Measurements from ENCODE around the gene TLCD3A.

Gene TLCD3A

DNA sequence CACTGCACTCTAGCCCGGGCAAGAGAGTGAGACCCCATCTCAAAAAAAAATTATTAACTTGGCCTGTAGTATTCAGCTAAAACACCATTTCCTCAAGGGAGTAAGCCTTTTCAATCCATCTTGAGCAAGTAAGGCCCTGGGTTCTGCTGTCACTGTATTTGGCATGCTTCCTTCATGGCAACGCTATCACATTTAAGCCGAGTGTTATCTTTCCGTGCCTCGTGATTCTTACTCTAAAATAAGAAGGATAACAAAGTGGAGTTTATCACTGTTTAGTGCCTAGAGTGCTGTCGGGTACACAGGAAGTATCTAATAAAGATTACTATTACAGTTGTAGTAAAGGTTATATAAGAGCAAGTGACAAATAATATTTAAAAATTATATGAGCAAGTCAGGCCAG lies 26.5 kb upstream of the TLCD3A start:
- FAIRE-seq: no peak
- no peak for DNase-seq (ENCODE audit: low spot score)

DNA sequence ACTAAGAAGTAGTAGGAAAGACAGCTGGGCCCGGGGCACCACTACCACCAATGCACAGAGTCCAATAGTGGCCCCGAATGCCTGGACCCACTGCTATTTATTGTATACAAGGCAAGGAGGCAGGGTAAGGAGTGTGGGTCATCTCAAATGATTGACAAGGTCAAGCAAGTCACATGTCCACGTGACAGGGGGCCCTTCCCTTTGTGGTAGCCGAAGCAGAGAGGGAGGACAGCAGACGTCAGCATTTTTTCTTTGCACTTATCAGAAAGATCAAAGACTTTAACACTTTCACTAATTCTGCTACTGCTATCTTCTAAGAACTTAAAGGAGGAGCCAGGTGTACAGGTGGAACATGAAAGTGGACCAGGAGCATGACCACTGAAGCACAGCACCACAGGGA lies 24.3 kb upstream of the TLCD3A start:
- FAIRE-seq (no peak), DNase-seq (ENCODE audit: low spot score) (no peak)

DNA sequence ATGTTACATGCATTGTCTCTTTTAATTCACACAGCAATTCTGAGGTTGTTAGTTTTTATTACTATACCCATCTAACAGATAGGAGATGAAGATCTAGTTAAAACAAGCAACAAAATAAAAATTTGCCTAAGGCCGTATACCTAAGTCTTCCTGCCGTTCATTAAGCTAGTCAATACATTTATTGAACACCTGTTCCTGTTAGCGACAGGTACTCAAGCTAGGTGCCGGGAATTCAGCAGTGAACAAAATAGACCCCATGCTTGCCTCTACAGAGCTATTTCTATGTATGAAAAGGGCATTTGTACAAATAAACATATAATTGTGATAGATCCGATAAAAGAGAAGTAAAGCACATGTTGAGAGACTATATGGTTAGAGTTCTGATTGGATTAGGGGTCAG lies 14.3 kb upstream of the TLCD3A start:
- FAIRE-seq: no peak
- DNase-seq (ENCODE audit: low spot score): no peak

DNA sequence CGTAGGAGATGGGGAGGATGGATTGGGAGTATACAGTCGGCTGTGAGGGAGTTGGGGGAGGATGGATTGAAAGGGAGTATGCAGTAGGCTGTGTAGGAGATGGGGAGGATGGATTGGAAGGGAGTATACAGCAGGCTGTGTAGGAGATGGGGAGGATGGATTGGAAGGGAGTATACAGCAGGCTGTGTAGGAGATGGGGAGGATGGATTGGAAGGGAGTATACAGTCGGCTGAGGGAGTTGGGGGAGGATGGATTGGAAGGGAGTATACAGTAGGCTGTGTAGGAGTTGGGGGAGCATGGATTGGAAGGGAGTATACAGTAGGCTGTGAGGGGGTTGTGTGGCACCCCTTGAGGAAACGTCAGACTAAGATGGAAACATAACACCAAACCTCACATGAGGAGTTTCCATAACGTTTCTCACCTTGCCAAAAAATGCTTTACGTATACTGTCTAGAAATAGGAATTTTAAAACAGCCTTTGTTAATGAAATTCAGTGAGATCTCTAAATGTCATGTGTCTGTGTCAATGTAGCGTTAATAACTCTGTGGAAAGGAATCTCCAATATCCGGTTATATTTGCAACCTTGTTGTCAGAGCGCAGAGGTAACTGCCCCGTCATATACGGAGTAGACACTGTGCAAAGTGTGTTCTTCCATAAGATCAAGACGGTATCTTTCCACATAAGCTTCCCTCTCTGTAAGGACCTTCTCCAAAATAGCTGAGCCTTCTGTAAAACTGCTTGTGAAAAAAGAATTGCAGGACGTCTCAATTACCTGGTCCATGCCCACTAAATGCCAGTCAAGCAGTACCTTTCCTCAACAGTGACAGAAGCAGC lies 11.5 kb upstream of the TLCD3A start:
- DNase-seq (ENCODE audit: low spot score) (no peak), FAIRE-seq (no peak)

DNA sequence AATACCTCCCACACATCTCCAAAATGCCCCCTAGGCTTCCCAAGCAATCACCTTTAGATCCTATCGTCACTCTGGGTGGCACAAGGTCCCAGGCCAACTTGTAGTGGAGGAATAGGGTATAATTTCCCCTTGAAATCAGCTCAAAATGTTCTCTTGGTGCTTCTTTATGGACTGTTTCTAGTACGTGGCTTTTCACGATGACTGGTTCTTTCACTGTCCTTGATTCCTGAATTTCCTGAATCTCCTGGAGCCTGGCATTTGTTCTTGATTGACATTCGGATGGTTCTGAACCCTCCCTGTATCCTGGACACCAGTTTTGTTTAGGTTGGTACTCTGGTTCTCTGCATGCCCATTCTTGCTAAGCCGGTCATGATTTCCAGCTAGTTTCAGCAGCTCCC lies 10.9 kb upstream of the TLCD3A start:
- DNase-seq (ENCODE audit: low spot score) (no peak), FAIRE-seq (no peak)

DNA sequence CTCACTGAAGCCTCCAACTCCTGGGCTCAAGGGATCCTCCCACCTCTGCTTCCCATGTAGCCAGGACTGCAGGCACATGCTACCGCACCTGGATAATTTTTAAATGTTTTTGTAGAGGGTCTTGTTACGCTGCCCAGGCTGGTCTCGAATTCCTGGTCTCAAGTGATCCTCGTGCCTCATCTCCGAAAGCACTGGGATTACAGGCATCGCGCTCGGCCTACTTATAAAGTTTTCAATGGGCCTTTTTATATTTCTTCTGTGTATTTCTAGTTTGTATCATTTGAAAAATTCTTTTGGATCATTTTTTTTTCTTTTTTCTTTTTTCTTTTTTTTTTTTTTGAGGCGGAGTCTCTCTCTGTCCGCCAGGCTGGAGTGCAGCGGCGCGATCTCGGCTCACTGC lies 7.3 kb upstream of the TLCD3A start:
- DNase-seq (ENCODE audit: low spot score) (no peak), FAIRE-seq (no peak)

DNA sequence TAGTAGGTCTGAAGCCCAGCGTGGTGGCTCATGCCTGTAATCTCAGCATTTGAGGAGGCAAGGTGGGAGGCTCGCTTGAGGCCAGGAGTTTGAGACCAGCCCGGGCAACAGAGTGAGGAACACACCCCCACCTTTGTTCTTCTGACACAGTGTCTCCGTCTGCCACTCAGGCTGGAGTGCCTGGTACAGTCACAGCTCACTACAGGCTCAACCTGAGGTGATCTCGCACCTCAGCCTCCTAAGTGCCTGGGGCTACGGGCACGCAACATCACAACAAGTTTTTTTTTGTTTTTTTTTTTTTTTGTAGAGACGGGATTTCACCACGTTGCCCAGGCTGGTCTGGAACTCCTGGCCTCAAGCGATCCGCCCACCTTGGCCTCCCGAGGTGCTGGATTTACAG lies 6.7 kb upstream of the TLCD3A start:
- no peak for FAIRE-seq
- no peak for DNase-seq (ENCODE audit: low spot score)

DNA sequence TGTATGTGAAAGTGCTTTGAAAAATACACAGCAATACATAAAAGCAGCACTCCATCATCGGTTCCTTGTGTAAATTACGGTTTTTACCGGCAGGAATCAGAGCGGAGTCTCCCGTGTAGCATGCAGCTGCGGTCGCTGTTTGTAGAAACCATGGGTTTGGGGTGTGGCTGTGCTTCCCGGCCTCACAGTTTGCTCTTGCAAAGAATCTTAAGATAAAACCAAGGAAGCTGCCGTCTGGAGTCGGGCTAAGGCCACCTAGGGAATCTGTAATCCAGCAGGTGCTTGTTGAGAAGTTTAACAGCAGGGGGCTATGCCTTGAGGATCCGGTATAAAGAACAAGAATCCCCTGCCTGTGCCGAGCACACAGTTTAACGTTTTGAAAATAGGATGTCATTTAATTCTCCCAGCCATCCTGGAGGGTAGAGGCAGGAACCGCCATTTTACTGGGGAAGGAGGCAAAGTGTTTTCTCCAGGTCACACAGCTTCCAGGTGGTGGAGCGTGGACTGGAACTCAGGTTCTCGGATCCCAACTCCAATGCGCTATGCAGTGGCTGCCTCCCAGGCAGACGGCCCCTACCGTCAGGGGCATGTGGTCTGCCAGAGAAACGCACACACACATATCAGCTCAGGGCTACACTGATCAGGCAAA lies 6.0 kb upstream of the TLCD3A start:
- no peak for DNase-seq (ENCODE audit: low spot score)
- no peak for FAIRE-seq

DNA sequence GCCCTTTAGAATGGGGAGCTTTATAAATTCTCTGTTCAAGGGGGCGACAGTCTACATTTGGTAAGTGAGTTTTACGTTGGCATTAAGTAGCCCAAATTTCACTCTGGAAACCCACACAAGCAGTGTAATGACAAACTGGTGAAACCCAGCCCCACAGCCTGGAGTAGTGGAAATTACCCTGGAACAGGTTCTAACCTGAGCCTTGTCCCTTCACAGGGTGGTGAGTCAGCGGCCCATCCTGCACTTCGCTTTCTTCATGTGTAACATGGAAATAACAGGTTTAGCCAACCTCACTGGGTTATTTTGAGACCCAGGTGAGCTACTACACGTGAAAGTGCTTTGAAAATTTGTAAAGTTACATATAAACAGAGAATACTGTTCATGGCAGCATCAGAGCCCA lies 3.5 kb upstream of the TLCD3A start:
- FAIRE-seq (no peak), DNase-seq (ENCODE audit: low spot score) (no peak)

DNA sequence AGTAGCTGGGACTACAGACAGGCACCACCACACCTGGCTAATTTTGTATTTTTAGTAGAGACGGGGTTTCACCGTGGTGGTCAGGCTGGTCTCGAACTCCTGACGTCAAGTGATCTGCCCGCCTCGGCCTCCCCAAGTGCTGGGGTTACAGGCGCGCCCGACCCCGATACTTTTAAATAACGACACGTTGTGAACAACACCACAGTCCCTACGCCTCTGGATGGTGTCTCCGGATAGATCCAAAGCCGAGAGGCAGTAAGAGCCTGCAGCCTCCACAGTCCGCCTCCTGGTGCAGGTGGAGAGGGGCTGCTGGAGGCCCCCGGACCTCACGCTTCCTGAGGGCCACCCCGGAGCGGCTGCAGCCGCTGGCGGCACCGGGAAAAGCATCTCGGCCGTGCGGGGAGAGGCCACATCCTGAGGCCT lies 741 bp upstream of the TLCD3A start:
- DNase-seq (ENCODE audit: low spot score) (no peak), FAIRE-seq (no peak)

DNA sequence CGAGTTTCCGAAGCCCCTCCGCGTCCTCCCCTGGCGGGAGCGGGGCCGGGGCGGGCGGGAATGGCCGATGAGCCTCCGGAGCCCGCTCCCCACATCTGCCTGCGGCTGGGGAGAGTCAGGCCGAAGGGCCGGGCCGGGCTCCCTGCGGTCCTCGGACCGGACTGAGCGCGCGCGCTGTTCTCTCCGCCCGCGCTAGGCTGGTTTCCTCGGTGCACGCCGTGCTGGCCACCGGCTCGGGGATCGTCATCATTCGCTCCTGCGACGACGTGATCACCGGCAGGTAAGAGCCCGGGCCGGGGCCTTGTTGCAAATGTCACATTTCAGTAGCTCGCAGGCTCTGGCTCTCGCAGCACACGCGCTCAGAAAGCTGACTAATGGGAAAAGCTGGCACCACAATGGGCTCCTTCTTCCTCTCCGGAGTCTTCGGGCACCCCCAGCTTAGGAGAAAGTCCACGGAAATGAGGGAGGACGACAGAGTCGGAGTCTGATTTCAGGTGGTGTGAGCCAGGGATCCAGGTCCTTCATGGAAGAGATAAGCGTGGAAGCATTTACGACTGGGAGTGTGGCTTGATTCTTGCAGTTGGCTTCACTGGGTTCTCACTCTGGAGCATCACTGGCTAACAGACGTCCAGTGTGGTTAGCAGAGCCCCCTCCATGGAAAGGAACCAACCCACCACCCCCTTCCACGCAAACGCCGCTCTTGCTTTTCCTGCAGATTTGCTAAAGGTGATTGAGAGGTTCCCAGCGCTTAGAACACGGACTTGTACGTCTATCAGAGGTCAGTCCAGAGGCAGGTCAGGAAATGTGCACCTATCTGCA lies 715 bp downstream of the TLCD3A start:
- DNase-seq (ENCODE audit: low spot score): peak; percentile 25
- no peak for FAIRE-seq

DNA sequence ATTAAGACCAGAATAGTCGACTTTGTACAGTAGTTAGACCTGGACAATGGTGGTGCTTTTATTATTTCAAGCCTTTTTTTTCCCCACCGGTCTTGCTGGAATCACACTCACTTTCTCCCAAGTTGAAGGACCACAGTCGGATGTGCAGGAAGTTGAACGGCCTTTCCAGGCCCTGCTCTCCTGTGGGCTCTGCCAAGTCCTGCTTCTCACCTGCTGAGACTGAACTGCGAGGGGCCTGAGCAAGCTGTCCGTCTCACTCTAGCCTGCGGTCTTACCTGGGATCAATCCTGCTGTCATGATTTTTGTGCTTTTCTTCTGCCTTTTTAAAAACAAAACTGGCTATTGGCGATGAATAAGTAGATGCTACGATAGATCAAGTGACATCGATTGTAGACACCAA lies 1.3 kb downstream of the TLCD3A start:
- no peak for DNase-seq (ENCODE audit: low spot score)
- FAIRE-seq: no peak

DNA sequence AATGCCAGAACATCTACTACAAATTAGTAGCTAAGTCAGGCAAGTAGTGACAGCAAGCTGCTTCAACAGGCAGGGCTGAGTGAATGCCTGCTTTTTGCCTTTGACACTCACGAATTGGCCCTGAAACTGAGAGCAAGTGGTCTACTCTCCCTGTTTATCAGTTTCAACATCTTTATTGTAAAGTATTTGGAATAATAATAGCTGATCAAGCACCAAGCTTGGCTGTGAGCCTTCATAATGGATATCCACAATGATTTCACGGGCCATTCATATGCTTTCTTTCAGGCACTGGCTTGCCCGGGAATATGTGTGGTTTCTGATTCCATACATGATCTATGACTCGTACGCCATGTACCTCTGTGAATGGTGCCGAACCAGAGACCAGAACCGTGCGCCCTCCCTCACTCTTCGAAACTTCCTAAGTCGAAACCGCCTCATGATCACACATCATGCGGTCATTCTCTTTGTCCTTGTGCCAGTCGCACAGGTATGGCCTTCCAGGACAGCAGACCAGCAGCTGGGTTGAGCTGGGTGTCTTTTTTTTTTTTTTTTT lies 5.2 kb downstream of the TLCD3A start:
- FAIRE-seq (no peak), DNase-seq (ENCODE audit: low spot score) (no peak)

DNA sequence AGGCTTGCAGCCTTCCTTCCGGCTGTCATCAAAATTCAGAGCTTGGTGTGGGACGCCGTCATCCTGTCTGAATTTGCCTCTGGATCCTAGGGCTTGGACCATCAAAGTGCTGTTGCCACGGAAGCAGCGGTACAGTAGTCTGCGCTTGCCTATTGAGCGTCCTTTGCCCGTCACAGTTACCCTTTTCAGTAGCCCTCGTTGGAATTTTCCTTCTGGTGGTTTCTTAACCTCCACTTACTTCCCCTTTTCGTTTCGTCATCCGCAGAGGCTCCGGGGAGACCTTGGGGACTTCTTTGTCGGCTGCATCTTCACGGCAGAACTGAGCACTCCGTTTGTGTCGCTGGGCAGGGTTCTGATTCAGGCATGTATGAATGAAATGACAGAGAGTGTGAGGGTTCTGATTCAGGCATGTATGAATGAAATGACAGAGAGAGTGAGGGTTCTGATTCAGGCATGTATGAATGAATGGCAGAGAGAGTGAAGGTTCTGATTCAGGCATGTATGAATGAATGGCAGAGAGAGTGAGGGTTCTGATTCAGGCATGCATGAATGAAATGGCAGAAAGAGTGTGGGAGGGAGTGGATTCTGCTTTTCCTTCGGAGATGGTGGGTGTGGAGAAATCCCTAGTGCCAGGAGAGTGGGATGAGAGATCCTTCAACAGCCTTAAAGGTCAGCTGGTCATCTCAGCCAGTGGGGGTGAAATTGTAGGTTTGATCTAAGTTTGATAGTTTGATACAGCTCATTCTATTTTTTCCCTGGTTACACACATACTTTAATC lies 8.0 kb downstream of the TLCD3A start:
- no peak for DNase-seq (ENCODE audit: low spot score)
- no peak for FAIRE-seq

DNA sequence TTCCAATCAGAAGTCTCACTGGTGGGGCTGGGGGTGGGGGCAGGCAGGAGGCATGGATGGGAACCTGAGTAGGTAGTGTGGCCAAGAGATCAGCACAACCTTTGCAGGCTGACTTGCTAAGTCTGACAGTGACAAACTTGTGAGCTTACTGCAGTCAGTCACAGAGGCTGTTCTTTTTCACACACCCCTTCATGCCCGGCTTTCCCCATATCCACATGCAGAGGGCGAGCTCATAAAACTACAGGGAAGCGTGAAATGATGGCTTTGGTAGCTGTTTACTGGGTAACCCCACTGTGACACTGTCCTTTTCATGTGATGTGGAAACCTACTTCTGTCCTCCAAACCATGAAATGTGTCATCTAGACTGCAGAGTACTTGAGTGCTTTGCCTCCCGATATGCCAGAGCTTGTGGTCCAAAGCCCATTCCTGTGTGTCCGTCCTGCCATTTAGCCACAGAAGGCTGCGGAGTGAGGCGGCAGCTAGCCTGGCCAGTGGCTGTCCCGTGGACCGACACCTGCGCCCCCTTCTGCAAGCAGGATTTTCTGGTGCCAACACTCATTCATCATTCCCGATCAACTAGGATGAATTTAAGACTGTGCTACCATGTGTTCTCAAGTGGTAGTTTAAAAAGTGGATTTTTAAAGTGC lies 9.9 kb downstream of the TLCD3A start:
- DNase-seq (ENCODE audit: low spot score): no peak
- no peak for FAIRE-seq

DNA sequence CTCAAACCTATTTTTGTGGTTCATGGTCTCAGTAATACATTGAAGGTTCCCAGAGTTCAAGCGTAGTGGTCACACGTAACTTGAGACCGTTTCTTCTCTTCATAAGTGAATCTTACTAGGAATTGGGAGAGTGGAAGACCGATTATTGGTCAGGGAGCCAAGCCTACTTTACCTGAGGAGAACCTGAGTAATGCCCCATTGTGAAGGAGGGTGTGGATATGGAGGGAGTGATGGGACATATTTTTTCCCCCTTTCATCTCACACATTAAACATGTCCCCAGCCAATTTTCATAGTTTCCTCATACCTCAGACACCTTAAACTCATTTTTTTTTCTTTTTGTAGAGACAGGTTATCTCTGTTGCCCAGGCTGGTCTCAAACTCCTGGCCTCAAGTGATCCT lies 10.7 kb downstream of the TLCD3A start:
- DNase-seq (ENCODE audit: low spot score): no peak
- FAIRE-seq: no peak

DNA sequence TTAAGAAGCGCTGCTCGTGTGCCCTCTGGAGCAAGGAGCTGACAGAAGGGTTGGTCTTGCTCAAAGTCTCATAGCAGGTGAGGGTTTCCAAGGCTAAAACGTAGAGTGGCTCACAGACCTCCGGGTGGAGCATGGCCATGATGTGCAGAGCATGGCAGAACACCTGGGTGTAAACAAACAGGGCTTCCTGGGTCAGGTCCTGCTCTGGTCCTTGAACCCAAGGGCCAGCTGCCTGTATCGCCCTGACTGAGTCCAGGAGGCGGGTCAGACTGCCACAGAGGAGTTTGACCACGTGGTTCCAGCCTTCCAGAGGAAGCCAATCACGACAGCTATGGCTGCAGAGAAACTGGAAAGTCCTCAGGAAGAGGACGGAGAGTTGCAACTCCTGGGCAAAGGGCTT lies 12.5 kb downstream of the TLCD3A start:
- no peak for FAIRE-seq

DNA sequence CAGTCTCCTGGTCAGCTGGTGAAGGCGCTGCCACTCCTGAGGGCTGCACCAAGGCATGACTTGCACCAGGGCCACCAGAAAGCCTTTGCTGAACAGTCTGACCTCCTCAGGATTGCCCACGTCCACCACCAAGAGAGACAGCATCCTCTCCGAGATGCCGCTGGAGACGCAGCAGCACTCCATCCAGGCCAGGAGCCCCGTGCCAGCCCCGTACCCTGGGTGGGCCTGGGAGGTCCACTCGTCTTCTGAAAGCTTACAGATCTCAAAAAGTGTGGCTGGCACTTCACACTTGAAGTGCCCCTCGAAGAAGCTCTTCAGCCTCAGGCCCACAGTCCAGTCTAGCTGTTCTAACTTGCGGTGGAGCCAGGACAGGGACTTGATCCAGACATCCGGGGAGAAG lies 13.0 kb downstream of the TLCD3A start:
- FAIRE-seq (no peak), DNase-seq (ENCODE audit: low spot score) (no peak)

More for the DNA sequence above, 12.5 kb downstream of the TLCD3A start:
- DNase-seq (ENCODE audit: low spot score): no peak

DNA sequence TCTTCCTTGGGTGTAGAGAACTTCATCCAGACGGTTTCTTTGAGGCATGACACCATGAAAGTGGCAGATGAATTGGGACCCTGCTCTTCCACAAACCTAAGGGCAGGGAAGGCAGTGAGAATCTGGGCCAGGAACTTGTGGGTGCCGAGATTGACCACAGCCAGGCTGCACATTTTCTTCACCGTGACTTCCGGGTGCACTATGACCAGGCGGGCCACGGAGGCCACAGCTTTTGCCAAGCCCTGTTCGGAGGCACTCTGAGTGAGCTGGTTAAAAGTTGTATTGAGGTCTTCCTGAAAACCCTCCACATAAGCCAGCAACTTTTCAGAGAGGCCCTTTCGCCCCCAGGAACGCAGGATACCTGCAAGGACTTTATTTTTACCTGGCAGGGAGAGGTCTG lies 13.8 kb downstream of the TLCD3A start:
- FAIRE-seq: no peak
- no peak for DNase-seq (ENCODE audit: low spot score)

DNA sequence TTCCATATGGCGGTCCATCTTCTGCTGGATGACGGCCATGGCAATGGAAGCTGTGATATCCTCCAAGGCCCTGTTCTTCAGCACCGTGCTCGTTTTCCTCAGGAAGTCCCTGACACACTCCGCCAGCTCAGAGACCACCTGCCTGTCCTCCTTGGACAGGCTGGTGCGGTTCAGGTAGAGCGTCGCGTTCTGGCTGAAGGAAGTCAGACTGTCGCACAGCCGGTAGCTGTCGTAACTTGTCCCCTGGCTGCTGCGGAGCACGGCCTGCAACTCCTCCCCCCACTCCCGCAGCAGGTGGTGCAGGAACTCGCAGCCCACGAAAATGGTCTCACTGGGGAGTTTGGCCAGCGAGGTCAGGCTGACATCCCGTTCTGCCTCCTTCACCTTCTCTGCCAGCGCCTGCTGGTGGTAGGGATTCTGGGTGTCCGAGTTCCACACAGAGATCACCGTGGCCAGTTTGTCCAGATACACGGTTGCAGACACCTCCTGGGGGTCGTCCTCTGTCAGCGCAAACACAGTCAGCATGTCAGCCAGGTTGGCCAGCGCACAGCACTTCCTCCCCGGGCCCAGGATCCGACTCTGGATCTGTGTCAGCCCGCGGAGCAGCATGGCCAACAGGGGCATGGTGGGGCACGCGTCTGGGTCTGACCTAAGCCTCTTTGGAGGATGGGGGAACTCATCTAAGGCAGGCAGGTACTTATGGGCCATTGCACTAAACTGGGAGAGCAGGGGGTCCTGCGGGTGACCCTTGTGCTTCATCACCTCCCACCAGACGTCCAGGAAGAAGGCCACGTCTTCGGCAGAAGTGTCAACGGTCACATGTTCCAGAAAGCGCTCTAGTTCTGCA lies 14.6 kb downstream of the TLCD3A start:
- DNase-seq (ENCODE audit: low spot score): no peak
- FAIRE-seq: no peak
